Liver (tissue), 3 donors: ENCODE data around the gene CACNA1H.
"Not testable (repeated sequence)": the region's sequence is repeated elsewhere in the genome, so short reads cannot be mapped to it uniquely, and the experiment has no call there.

Source experiments
- GABPA ChIP-seq, 2 donors: IDR thresholded peaks in 1 of 2; conservative IDR thresholded peaks in 1 of 2; 2 replicates each; pipeline ENCODE4 v1.6.1; 2016; ENCODE audit warnings: antibody characterized with exemption in 2 of 2, mild to moderate bottlenecking in 1 of 2, moderate library complexity in 1 of 2
- TF ChIP-seq, protein P1 (sequence below): IDR thresholded peaks from 2 replicates; pipeline ENCODE4 v1.6.1; 2016; ENCODE audit warnings: antibody characterized with exemption, mild to moderate bottlenecking
- TF ChIP-seq, protein P2 (sequence below): fragments of 150-350 bp; IDR thresholded peaks from 2 replicates; pipeline ENCODE4 v1.5.1; 2017; ENCODE audit warnings: improper control_type of control experiment, low read depth, low read length; ENCODE audit not compliant: missing input control
- donor health status: healthy.
- donor health status: healthy.

DNA sequence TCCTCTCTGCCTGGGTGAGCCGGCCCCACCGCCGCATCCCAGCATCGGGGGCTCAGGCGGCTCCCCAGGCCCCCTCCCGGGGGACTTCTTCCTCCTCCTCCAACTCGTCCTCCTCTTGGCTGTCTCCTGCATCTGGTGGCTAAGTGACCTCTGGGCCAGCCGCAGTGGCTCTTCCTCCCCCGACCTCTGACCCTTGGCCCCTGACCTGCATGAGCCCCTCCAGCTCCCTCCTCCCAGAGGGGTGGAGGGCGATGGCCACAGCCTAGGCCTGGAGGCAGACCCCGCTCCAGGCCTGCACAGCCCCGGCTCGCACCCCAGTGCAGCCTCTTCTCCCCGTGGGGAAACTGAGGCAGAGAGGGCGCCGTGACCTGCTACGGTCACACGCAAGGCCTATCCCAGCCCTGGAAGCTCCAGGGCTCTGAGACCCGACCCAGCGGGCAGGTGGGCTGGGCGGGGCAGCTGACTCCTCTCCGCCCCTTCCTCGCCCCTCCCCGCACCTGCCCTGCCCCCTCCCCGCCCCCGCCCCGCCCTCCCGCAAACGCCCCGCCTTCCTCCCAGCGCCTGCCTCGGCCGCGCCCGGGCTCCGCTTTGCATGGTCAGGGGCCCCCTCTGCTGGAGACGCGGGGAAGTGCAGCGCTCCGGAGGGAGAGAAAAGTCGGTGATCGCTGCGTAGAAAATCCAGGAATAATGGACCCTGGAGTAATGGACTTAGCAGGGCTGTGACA lies 96.3 kb downstream of the CACNA1H start:
- TF ChIP-seq, protein P1, sequence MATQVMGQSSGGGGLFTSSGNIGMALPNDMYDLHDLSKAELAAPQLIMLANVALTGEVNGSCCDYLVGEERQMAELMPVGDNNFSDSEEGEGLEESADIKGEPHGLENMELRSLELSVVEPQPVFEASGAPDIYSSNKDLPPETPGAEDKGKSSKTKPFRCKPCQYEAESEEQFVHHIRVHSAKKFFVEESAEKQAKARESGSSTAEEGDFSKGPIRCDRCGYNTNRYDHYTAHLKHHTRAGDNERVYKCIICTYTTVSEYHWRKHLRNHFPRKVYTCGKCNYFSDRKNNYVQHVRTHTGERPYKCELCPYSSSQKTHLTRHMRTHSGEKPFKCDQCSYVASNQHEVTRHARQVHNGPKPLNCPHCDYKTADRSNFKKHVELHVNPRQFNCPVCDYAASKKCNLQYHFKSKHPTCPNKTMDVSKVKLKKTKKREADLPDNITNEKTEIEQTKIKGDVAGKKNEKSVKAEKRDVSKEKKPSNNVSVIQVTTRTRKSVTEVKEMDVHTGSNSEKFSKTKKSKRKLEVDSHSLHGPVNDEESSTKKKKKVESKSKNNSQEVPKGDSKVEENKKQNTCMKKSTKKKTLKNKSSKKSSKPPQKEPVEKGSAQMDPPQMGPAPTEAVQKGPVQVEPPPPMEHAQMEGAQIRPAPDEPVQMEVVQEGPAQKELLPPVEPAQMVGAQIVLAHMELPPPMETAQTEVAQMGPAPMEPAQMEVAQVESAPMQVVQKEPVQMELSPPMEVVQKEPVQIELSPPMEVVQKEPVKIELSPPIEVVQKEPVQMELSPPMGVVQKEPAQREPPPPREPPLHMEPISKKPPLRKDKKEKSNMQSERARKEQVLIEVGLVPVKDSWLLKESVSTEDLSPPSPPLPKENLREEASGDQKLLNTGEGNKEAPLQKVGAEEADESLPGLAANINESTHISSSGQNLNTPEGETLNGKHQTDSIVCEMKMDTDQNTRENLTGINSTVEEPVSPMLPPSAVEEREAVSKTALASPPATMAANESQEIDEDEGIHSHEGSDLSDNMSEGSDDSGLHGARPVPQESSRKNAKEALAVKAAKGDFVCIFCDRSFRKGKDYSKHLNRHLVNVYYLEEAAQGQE, result not testable (repeated sequence)
- TF ChIP-seq, protein P2, sequence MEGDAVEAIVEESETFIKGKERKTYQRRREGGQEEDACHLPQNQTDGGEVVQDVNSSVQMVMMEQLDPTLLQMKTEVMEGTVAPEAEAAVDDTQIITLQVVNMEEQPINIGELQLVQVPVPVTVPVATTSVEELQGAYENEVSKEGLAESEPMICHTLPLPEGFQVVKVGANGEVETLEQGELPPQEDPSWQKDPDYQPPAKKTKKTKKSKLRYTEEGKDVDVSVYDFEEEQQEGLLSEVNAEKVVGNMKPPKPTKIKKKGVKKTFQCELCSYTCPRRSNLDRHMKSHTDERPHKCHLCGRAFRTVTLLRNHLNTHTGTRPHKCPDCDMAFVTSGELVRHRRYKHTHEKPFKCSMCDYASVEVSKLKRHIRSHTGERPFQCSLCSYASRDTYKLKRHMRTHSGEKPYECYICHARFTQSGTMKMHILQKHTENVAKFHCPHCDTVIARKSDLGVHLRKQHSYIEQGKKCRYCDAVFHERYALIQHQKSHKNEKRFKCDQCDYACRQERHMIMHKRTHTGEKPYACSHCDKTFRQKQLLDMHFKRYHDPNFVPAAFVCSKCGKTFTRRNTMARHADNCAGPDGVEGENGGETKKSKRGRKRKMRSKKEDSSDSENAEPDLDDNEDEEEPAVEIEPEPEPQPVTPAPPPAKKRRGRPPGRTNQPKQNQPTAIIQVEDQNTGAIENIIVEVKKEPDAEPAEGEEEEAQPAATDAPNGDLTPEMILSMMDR, result not testable (repeated sequence)
- not testable (repeated sequence) for TF ChIP-seq GABPA (IDR thresholded peaks at IDR 0.05 in 1 of 2, conservative IDR thresholded peaks at IDR 0.05 in 1 of 2)
